Stimulated activated CD4-positive, alpha-beta T cell treated with anti-CD3 and anti-CD28 coated beads, Interleukin-1b, Interleukin-23, amount 100 ng/mL, for 1 hour (primary cell): Measurements from ENCODE around the gene ABR.
"Not testable (repeated sequence)": the region's sequence is repeated elsewhere in the genome, so short reads cannot be mapped to it uniquely, and the experiment has no call there.

Experiments
- DNase-seq, 2 donors: peaks; one replicate each; pipeline ENCODE4 v3.0.0-alpha.2; 2020; ENCODE audit warnings: low read depth in 2 of 2

ABR gene

DNA sequence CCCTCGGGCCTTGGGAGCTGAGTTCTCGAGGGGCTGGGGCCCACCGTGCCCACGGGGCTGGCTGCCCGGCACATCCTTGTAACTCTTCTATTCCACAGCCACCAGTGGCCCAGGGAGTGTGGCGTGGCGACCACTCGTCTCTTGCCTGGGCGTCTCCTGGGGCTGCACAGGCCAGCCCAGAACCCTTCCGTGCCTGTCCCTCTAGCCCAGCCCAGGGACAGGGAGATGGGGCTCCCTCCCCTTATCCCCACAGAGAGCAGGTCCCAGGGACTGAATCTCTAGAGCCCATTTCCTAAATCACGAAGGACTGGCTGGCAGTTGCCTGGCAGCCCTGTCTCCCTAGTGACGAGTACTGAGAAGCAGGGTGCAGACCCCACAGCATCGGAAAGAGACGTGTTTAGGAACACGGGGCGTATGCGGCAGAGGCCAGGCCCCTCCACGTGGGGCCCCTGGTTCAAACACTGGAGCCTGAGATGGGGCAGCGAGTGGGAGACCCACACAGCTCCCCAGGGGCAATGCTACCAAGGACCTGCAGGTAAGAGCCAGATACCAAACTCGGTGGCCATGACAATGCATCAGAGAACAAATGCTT is 131.8 kb downstream of the ABR start:
- no peak for DNase-seq

DNA sequence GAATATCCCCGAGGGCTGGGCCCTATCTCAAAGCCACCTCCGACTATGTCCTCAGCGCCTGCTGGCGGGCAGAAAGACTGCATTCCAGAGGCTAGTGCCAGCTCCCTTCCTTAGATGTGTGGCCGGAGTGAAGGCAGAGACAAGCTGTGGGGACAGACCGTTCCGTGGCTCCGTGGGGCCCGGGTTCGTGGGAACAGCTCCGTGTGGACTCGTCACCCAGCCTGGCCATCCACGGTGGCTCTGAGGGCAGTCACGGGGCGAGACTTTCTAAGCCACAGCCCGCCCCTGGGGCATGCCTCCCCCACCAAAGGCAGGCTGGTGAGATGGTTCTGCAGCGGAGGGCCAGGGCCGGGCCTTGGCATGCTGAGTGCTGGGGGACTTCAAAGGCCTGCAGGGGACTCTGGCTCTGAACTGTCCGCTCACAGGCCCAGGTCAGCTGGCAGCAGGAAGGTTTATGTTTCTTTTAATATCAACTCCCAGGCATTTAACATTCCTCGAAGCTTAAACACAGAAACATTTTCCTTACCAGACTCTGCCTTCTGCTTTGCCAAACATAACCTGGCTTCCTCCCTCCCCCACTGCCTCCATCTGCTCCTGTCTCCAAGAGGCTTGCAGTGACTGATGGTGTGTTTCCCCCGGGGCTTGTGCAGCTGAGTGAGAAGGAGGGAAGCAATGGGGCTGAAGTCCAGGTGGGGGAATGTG is 132.5 kb downstream of the ABR start:
- no peak for DNase-seq

DNA sequence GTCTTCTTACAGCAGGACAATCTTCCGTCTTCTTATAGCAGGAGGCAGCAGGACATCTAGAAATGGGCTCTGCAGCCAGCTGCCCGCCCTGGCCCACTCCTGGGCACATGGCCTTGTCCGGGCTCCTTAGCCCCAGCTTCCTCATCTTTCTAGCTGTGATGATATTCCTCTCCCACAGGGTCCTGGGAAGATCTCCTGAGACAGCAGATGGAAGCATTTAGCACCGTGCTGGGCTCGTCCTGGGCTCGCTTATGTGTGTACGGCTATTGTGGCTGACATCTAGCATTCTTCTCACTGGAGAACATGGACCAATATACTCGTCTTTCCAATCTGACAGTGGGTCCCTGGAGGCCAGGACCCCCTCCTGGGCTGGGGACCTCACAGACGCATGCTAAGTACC is 134.3 kb downstream of the ABR start:
- no peak for DNase-seq

DNA sequence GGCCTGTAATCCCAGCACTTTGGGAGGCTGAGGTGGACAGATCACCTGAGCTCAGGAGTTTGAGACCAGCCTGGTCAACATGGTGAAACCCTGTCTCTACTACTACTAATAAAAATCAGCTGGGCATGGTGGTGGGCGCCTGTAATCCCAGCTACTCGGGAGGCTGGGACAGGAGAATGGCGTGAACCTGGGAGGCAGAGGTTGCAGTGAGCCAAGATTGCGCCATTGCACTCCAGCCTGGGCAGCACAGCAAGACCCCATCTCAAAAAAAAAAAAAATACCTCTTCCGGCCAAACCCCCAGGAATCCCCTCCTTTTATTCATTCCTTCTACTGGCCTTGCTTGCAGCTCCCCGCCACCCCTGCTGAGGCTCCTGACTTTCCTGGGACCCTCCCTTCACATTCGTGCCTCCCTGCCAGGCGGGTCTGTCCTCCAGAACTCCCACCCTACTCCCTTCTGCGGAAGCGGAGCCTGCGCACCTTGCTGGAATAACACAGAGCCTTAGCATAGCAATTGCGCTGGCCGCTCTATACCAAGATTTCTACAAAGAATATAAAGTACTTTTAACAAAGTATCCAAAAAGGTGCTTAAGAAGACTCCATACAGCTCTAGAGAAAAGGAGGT is 135.3 kb downstream of the ABR start:
- not testable (repeated sequence) for DNase-seq

- DNase-seq = no peak
These were observed 136.1 kb downstream of the ABR start for GRCh38 chr17:1043601-1044251.

DNA sequence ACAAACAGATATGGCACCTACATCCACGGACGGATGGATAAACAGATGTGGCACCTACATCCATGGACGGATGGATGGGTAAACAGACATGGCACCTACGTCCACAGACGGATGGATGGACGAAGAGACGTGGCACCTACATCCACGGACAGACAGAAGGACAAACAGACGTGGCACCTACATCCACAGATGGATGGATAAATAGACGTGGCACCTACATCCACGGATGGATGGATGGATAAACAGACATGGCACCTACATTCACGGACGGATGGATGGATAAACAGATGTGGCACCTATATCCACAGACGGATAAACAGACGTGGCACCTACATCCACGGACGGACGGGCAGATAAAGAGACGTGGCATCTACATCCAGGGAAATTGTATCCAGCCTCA is 137.3 kb downstream of the ABR start:
- DNase-seq = no peak

DNA sequence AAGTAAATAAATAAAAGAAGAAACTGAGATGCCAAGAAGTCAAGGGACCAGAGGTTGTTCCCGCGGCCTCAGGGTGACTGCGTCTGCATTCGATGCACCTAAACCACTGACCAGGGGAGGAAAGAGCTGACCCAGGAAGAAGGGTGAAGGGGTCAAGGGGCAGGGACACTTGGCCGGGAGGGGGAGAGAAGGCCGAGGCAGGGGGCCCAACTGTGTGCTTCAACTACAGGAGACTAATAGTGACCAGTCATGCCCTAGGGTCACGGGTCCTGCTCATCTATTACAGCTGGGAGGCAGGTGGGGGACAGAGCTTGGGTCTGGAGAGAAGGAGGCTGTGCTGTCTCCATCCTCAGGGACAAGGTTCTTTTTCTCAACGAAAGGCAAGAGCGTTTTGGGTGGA is 138.0 kb downstream of the ABR start:
- no peak for DNase-seq

DNA sequence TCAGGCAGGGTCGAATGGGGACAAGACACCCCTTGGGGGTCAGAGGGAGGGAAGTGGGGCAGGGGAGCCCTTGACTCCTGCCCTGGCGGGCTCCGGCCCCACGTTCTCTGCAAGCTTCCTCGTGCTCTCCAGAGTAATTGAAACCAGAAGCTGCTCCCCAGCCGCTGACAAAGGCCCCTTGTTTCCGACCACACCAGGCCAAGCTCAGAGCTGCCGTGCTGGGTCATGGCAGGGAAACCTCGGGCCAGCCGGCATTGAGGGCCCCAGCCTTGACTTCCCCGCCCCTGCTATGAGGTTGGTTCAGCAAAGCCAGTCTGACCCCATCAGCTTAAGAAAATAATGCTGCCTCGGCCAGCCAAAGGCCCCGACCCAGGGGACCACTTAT is 139.6 kb downstream of the ABR start:
- DNase-seq = no peak

GRCh38 chr17:1039511-1040215 is 140.1 kb downstream of the ABR start:
- DNase-seq = no peak

- DNase-seq = no peak
These were observed 140.7 kb downstream of the ABR start for GRCh38 chr17:1039123-1039507.

DNA sequence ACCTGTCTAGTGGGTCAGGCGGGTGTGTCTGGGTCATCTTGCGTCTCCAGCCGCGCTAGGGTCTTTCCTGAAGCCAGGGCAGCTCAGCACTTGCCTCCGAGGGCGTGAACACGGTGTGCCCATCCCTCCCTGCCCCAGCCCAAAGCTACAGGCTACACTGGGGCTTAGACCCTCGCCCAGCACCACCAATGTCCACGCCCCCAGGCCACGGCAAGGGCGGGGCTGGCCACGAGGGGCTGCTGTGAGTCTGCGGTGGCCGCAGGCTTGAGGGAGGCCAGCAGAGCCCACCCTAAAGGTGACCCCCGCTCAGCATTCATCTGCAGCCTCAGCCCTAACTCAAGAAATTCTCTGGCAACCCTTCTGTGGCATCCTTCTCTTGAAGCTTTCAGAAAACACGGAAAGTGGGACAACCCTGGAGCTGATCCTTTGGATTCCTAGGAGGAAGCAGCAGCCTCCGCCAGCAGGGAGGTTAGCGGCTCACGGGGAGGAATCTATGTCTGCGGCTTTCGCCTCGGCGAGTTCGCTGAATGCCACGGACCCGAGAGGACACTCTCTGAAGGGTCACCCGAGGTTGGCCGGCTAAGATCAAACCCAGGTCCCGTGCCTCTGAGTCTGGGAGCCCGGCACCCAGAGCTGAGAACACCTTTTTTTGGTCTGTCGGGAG is 141.2 kb downstream of the ABR start:
- DNase-seq = no peak

- DNase-seq = no peak
These were observed 142.4 kb downstream of the ABR start for GRCh38 chr17:1037238-1037879.

DNA sequence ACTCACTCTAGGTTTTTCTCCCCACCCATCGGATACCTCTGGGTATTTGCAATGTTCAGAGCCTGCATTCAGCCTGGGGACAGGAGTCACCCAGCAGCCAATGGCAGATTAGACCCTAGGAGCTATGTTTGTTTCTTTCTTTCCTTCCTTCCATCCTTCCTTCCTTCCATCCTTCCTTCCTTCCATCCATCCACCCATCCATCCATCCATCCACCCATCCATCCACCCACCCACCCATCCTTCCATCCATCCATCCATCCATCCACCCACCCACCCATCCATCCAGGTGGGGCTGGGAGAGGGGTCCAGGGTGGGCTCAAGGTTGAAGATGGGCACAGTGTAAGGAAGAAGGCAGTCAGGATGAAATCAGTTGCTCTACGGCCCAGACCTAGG is 142.9 kb downstream of the ABR start:
- DNase-seq = no peak

DNA sequence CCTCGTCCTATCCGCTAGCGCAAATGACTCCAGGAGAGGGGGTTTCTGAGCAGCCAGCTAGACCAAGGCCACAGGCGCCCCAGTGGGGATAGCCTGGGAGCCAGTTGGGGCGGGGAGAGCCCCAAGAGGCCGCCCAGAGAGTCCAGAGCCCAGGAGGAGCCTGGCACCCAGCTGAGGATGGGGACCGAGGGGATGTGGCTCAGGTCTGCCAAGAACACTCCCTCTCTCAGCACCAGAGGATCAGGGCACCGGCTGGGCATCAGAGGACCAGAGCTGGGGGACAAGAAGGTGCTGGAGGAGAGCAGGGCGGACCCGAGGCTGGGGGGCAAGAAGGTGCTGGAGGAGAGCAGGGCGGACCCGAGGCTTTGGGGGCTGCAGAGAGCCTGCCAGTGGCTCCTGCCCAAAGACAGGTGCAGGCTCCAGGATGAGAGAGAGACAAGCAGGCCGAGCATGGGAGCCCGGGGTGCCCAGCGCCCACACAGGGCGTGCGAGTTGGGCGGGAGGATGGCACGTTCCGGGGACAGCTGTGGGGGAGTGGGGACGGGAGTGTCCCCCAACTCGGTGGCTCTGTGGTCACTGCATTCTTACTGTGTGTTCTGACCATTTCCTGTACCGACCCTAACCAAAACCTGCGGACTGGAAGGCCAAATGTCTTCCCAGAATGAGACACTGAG is 143.5 kb downstream of the ABR start:
- DNase-seq = no peak

DNA sequence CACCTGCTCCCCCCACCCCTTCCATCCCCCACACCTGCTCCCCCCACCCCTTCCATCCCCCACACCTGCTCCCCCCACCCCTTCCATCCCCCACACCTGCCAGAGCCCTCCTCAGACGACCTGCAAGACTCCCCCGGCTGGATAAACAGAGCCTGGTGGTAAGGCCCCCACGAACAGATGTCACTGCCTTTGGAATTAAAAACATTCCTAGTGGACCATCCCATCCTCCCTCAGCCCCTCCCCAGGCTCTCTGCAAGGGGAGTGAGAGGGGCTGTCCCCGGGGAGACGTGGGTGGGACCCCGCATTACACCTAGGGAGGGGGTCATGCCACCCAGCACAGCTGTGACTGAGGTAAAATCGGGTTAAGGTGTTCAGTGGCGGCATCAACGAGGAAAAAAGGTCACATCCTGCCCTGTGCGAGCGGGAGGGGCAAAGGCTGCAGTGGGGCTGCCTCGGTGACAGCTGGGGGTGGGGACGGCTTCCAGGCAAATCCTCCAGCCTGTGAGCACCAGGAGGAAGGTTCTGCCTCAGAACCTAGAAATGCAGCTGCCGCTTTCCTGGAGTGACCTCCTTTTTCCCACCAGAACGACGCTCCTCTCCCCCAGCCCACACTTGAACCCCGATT is 144.1 kb downstream of the ABR start:
- no peak for DNase-seq

DNA sequence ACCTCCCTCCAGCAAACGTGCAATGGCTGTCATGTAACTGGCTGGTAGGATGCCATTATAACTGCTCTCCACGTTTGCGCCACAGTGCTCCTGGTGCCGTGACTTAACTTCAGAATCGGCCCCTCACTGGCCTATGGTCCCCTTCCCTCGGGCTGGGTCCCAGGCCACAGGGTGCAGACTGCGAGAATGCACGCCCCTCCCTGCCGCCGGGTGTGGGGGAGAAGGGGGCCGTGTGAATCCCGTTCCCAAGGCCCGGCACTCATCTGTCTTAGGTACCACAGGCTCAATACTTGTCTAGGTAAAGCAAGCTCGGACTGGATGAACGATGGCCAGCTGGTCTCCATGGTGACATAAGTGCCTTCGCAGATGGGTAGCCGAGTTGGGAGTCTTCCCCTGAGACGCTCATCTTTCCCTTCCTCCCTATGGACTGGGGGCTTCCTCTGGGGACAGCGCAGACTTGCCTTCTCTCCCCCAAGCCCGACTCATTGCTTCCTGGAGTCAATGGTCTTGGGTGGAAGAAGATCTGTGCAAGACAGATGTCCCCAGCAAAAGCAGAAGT is 145.1 kb downstream of the ABR start:
- no peak for DNase-seq

- no peak for DNase-seq
These were observed 146.3 kb downstream of the ABR start for GRCh38 chr17:1033503-1033902.

DNA sequence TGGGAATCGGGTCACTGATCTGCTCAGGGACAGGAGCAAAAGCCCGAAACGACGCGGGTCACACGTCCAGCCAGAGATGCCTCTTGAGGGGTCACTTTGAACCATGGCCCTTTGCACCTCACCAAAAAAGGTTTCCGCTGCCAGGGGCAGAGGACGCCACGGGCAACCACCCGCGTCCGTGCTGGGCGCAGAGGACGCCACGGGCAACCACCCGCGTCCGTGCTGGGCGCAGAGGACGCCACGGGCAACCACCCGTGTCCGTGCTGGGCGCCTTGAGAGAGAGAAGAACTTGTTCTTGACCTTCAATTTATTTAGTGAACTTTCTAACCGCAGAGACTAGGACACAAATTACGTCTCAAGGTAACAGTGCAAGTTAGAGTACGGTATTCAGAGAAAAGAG is 147.4 kb downstream of the ABR start:
- no peak for DNase-seq

DNA sequence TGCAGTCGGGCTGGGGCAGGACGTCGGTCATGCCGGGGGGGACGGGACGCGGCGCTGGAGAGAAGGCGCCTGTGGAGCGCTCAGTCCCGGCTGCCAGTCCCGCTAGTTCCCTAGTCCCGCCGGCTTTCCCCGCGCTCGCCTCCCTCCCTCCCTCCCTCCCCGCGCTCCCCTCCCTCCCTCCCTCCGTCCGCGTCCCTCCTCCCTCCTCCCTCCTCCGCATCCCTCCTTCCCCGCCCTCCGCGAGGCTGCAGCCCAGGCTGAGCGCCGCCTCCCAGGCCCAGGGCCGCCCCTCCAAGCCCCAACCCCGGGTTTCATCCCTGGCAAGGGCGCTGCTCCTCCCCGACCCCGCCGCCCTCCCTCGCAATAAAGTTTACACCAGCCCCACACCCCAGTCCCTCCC is 148.1 kb downstream of the ABR start:
- no peak for DNase-seq
